ENCODE data around the gene CMC2. TPM values are rescaled to one million over a fixed set of nuclear protein-coding genes. Genes with fewer than 3 reads are reported as not detected.

Gene CMC2
- total RNA-seq, 1 experiment from 2014 or later = 64.2 TPM

GRCh38 chr16:80993834-80994233 is 12.9 kb downstream of the CMC2 start:
- Histone ChIP-seq H2BK5ac (ENCODE audit: insufficient read length, low read length) (no peak overlapping the region), H3K18ac (ENCODE audit: insufficient read length, low read depth, low read length) (no peak overlapping the region), H2BK120ac (ENCODE audit: low read depth, low read length, poor library complexity, severe bottlenecking) (no peak overlapping the region), H3K23ac (ENCODE audit: insufficient read length, low read depth, low read length) (no peak overlapping the region), H3K4me1 (ENCODE audit: insufficient read depth, low read length) (no peaks in the 10 kb centered on the region), H3K27ac (ENCODE audit: insufficient read length, low read depth, low read length) (no peak overlapping the region), H3K79me1 (ENCODE audit: insufficient read depth, low read depth, low read length, poor library complexity, severe bottlenecking) (peaks cover 7% of the 10 kb centered on the region), H4K5ac (ENCODE audit: insufficient read length, low read depth, low read length) (no peak overlapping the region), H2AK5ac (ENCODE audit: insufficient read length, low read length) (no peak overlapping the region), H3K79me2 (ENCODE audit: insufficient read depth, low read length) (no peaks in the 10 kb centered on the region; the same call in 1 of the 2 replicates), H3K56ac (ENCODE audit: insufficient read length, low read depth, low read length) (no peak overlapping the region), H4K91ac (ENCODE audit: insufficient read length, low read depth, low read length) (no peak overlapping the region), H3K9me3 (ENCODE audit: control insufficient read depth, low read depth, low read length) (no peaks in the 10 kb centered on the region), H3K27me3 (ENCODE audit: insufficient read depth, low read length) (no peaks in the 10 kb centered on the region), H3K9ac (ENCODE audit: extremely low read depth, insufficient read length, low read length) (no peak overlapping the region), H2BK12ac (ENCODE audit: insufficient read length, low read depth, low read length) (no peak overlapping the region), H3T11ph (ENCODE audit: low read length) (no peak overlapping the region), H3K14ac (ENCODE audit: insufficient read depth, low read length) (no peak overlapping the region), H4K8ac (replicated peaks; ENCODE audit: insufficient read length, low read depth, low read length) (no peak overlapping the region), H2BK20ac (ENCODE audit: low read depth, low read length, poor library complexity, severe bottlenecking) (no peak overlapping the region), H3K4me2 (ENCODE audit: insufficient read depth, insufficient read length, low read length) (no peak overlapping the region), H4K20me1 (ENCODE audit: control insufficient read depth, insufficient read depth, insufficient read length) (no peaks in the 10 kb centered on the region), H2BK15ac (ENCODE audit: low read depth, low read length) (no peak overlapping the region), H3K23me2 (ENCODE audit: insufficient read length, low read depth, low read length, poor library complexity, severe bottlenecking) (no peaks in the 10 kb centered on the region), H3K4ac (ENCODE audit: low read depth, low read length) (no peak overlapping the region), H2AFZ (ENCODE audit: low read length) (no peak overlapping the region)
- Mint-ChIP-seq H3K4me1 (peaks cover under 1 to 8% of the 10 kb centered on the region in 2 experiments; a peak in 3 of 4 replicates), H3K27me3 (ENCODE audit: low read depth) (no peaks in the 10 kb centered on the region; the same call in 1 of the 2 replicates), H3K27ac (no peak overlapping the region; a peak in 1 of 7 replicates), H3K9me3 (no peaks in the 10 kb centered on the region), H3K4me3 (no peak overlapping the region), H3K36me3 (ENCODE audit: insufficient read depth in 1 of 3, low read depth in 3 of 3) (peaks cover 3 to 15% (median 4%) of the 10 kb centered on the region in 3 experiments; a peak in 5 of 7 replicates)
- TF ChIP-seq CTCF (conservative IDR thresholded peaks at IDR 0.05) = no peak
- no peak for DNase-seq
